ENCODE results near the gene GHR. TPM values are rescaled to one million over a fixed set of nuclear protein-coding genes. Genes with fewer than 3 reads are reported as not detected.

GHR gene
- total RNA-seq, 2 experiments from 2014 or later: not detected

DNA sequence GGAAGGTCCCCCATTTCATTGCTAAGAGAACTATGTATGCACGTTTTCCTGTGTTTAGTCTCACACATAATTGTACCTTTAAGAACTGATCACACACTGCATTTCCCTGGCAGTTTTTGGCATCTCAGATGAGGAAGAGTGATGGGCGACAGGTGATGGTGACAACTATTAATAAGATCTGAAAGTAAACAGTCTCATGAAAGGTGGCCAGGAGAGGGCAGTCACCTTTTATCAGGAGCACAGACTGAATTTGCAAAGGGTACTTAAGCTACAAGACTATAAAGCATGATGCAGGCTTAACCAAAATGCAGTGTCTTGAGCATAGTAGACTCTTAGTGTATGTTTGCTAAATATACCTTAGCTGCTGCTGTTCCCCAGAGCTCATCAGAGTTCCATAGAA is 91.5 kb downstream of the GHR start:
- CTCF ChIA-PET (ENCODE audit: unreplicated experiment): no interaction called here
- Histone ChIP-seq H3K4me2 (ENCODE audit: low read length) (no peak overlapping the region), H4K20me1 (ENCODE audit: insufficient read depth, low read length) (no peaks in the 10 kb centered on the region), H3K4me1 (ENCODE audit: insufficient read depth, low read length, poor library complexity, severe bottlenecking) (no peaks in the 10 kb centered on the region), H2AFZ (ENCODE audit: low read length) (no peak overlapping the region), H3K36me3 (ENCODE audit: insufficient read depth, low read length) (no peaks in the 10 kb centered on the region), H3K4me3 (ENCODE audit: low read depth, low read length, poor library complexity, severe bottlenecking) (no peak overlapping the region), H3K27ac (ENCODE audit: low read depth, low read length, poor library complexity, severe bottlenecking) (no peak overlapping the region), H3K79me2 (ENCODE audit: insufficient read depth, low read depth, low read length) (no peaks in the 10 kb centered on the region), H3K9me2 (ENCODE audit: insufficient read depth, low read length) (no peaks in the 10 kb centered on the region), H3K9me3 (ENCODE audit: low read length) (no peaks in the 10 kb centered on the region)
- DNase-seq (ENCODE audit: low spot score): peak; percentile 21
- intact Hi-C loops (cut with micrococcal nuclease; ENCODE audit: unreplicated experiment): no loop called here
- TF ChIP-seq, protein P1, sequence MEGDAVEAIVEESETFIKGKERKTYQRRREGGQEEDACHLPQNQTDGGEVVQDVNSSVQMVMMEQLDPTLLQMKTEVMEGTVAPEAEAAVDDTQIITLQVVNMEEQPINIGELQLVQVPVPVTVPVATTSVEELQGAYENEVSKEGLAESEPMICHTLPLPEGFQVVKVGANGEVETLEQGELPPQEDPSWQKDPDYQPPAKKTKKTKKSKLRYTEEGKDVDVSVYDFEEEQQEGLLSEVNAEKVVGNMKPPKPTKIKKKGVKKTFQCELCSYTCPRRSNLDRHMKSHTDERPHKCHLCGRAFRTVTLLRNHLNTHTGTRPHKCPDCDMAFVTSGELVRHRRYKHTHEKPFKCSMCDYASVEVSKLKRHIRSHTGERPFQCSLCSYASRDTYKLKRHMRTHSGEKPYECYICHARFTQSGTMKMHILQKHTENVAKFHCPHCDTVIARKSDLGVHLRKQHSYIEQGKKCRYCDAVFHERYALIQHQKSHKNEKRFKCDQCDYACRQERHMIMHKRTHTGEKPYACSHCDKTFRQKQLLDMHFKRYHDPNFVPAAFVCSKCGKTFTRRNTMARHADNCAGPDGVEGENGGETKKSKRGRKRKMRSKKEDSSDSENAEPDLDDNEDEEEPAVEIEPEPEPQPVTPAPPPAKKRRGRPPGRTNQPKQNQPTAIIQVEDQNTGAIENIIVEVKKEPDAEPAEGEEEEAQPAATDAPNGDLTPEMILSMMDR (conservative IDR thresholded peaks at IDR 0.05; ENCODE audit: low read length): peak; percentile 54
- TF ChIP-seq EZH2phosphoT487 (IDR thresholded peaks at IDR 0.05; ENCODE audit: borderline replicate concordance, low read depth, low read length): no peak
- no TSS peak for BruUV-seq (replicated peaks)
- POLR2A ChIA-PET: no interaction called here

DNA sequence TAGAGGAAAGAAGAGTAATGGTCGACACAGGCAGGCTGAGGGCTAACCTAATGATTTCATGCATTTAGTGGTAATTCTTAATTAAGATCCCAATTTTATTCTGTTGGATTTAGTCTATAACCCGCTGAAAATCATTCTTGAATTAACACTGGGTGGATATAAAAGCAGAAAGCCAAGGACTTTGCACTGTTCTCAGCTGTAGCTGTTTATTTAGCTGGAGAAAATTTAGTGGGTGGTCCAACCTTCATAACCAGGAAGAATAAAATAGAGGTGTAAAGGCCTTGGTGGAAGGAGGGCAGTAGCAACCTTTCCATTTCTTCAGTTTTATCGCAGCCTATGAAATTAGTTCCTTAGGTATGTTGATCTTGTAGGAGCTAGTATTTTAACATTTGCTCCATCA is 92.3 kb downstream of the GHR start:
- BruUV-seq (replicated peaks): no TSS peak
- intact Hi-C loops (cut with micrococcal nuclease; ENCODE audit: unreplicated experiment): no loop called here
- TF ChIP-seq EZH2phosphoT487 (IDR thresholded peaks at IDR 0.05; ENCODE audit: borderline replicate concordance, low read depth, low read length): no peak
- TF ChIP-seq, protein P1 (conservative IDR thresholded peaks at IDR 0.05; ENCODE audit: low read length): no peak
- POLR2A ChIA-PET: no interaction called here
- no peaks in the 10 kb centered on the region for H4K20me1 ChIP-seq (ENCODE audit: insufficient read depth, low read length)
- no peak overlapping the region for H3K27ac ChIP-seq (ENCODE audit: low read depth, low read length, poor library complexity, severe bottlenecking)
- H3K4me3 ChIP-seq (ENCODE audit: low read depth, low read length, poor library complexity, severe bottlenecking): no peak overlapping the region
- no peaks in the 10 kb centered on the region for H3K36me3 ChIP-seq (ENCODE audit: insufficient read depth, low read length)
- H2AFZ ChIP-seq (ENCODE audit: low read length): no peak overlapping the region
- no peaks in the 10 kb centered on the region for H3K4me1 ChIP-seq (ENCODE audit: insufficient read depth, low read length, poor library complexity, severe bottlenecking)
- H3K4me2 ChIP-seq (ENCODE audit: low read length): no peak overlapping the region
- H3K9me3 ChIP-seq (ENCODE audit: low read length): no peaks in the 10 kb centered on the region
- no peaks in the 10 kb centered on the region for H3K79me2 ChIP-seq (ENCODE audit: insufficient read depth, low read depth, low read length)
- CTCF ChIA-PET (ENCODE audit: unreplicated experiment): no interaction called here
- no peaks in the 10 kb centered on the region for H3K9me2 ChIP-seq (ENCODE audit: insufficient read depth, low read length)
- DNase-seq (ENCODE audit: low spot score): no peak

DNA sequence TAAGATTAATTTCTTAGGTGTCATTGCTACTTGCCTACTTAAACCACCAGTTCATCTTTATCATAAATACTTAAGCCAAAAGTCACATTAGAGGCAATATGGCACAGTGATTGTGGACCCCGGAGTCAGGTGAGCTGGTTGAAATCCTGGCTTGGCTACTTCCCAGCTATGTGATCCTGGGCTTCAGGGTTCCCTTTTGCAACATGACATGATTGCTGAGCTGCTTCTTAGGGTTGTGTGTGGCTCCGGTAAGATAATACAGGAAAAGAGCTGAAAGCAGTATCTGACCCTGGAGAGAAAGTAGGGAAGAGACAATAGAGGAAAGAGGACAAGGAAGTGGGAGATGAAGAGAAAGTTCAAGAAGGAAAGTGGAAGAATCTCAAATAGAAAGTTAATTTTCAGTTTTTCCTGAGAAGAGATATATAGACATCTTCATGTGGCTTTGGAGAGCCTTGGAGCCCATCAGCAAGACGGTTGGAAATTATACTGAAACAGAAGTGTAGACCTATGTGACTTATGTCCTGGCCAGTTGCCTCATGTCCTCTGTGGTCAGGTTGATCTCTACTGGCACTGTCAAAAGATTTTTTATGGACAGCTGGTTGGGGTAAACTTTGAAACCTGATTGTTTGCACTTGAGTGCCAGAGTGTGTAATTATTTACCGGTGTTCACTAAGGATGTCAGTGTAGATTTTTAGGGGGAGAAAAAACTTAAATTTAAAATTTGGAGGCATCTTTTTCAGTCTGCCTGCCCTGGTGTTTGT is 93.2 kb downstream of the GHR start:
- TF ChIP-seq, protein P1 (conservative IDR thresholded peaks at IDR 0.05; ENCODE audit: low read length): no peak
- no peak for TF ChIP-seq EZH2phosphoT487 (IDR thresholded peaks at IDR 0.05; ENCODE audit: borderline replicate concordance, low read depth, low read length)
- Histone ChIP-seq H3K36me3 (ENCODE audit: insufficient read depth, low read length) (no peaks in the 10 kb centered on the region), H3K79me2 (ENCODE audit: insufficient read depth, low read depth, low read length) (no peaks in the 10 kb centered on the region), H2AFZ (ENCODE audit: low read length) (no peak overlapping the region), H3K27ac (ENCODE audit: low read depth, low read length, poor library complexity, severe bottlenecking) (no peak overlapping the region), H3K4me2 (ENCODE audit: low read length) (no peak overlapping the region), H3K9me3 (ENCODE audit: low read length) (no peaks in the 10 kb centered on the region), H4K20me1 (ENCODE audit: insufficient read depth, low read length) (no peaks in the 10 kb centered on the region), H3K4me3 (ENCODE audit: low read depth, low read length, poor library complexity, severe bottlenecking) (no peak overlapping the region), H3K4me1 (ENCODE audit: insufficient read depth, low read length, poor library complexity, severe bottlenecking) (no peaks in the 10 kb centered on the region), H3K9me2 (ENCODE audit: insufficient read depth, low read length) (no peaks in the 10 kb centered on the region)
- intact Hi-C loops (cut with micrococcal nuclease; ENCODE audit: unreplicated experiment): no loop called here
- DNase-seq (ENCODE audit: low spot score): no peak
- ChIA-PET POLR2A (interaction anchor here (0.7 kb wide), 1 partner anchor 398 kb away, joined by 3 read pairs; no protein-coding TSS in a partner anchor), CTCF (ENCODE audit: unreplicated experiment) (no interaction called here)
- no TSS peak for BruUV-seq (replicated peaks)
